GM18868 (cell line): ENCODE data around the gene COLEC12.
A peak's percentile ranks its signal among the peaks of the same experiment; 100 is the strongest.

Experiments
- ATAC-seq: cut with Tn5 transposase; IDR thresholded peaks from one replicate; pipeline ENCODE4 v1.9.1; 2021; ENCODE audit warnings: mild to moderate bottlenecking, moderate library complexity; ENCODE audit not compliant: unreplicated experiment

COLEC12 gene

DNA sequence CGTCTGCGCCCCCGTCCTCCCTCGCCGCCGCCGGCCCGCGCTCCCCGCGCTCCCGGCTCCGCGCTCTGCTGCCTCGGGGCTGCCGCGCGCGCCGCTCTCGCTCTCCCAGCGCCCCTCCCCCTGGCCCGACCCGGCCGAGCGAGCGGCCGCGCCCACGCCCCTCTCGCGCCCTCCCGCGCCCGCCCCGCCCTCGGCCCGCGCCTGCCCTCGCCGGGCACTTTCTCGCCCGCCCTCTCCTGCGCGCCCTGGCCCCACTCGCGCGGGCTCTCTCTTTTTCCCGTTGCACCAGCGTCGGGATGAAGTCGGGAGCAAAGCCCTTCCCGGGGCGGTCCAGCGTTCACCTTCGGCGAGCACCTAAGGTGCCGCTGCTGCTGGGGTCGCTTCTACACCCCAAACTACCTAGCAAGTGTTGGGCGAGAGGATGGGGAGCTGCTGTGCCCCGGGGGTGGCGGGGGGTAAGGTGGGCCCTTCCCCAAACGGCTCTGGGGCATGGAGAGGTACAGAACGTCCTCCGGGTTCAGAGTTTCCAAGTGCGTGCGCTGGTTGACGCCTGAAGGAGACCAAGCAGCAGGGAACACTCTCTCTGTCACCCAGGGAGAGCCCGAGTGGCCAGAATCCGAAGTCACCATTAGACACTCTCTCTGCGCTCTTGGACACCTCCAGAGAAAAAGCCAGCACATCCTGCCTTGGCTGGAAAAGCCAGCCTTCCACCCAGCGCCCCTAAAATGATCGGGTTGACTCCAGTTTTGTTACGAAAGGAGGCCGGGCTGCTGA, at the start of gene COLEC12:
COLEC12 (minus strand) TSS at position 70 of the 774 bp plus-strand sequence. CDS start 187 bp downstream, outside the sequence.
- no peak for ATAC-seq

DNA sequence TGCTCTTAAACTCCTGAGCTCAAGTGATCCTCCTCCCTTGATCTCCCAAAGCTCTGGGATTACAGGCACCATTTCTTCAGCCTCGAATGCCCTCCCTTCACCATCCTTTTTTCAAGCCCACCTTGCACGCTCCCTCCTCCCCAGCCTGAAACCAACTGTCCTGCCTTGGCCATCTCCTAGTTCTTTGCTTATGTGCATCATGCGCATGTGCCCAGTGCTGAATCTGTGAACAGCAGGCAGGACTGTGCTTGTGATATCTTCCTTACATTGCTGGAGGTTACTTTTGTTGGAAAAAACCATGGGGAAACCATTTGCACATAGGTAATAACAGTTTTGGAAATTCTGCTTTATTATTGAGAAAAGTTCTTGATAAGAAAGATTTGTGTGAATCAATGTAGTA, 49.5 kb upstream of the COLEC12 start:
- ATAC-seq: no peak

DNA sequence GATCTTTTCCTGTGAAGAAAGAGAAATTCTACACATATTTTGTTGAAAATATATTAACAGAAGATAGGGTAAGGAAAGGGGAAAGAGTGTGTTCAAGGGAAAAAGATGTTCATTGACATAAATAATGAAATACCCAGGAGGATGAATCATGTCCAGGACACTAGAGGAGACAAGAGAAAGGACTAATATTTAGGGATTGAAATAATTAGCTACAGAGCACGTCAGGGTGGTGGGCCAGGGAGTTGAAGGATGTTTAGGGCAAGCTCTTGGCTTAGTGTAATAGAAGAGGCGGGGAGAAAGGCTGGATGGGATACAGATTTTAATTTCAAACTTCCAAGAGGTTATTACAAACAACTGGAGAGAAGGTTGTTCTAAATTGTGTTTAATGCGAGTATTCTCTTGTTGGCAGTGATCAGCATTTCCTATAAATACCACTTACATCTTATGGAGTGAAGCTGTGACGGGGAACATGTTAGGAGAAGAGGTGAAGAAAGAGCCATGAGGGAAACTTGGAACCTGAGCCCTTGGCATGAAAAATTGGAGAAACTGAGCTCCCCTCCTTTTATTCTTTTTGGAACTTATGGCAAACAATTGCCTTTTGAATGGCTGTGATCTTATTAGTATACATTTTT, 43.1 kb upstream of the COLEC12 start:
- ATAC-seq: no peak

DNA sequence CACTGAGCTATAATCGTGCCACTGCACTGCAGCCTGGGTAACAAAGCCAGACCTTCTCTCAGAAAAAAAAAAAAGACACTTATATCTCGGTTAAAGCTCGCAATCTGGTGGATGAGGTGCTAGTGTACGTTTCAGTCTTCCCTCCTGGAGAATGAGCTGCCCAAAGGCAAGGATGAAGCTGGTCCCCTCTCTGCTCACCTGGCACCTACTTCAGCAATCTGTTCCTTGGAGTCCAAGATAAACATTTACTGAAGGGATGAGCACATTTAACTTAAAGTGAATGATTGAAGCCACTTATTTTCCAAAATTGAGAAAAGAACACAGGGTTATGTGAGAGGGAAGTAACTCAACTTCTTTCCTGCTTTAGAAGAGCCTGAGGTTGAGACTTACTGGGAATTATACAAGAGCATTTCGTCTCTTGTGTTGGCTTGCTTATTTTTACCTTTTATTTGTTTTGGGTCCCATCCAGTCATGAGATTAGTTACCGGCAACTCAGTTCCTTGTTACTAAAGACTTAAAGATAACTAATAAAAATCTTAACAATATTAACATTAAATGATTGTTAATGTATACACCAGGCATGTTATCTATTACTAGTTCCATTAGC, 33.6 kb upstream of the COLEC12 start:
- no peak for ATAC-seq

DNA sequence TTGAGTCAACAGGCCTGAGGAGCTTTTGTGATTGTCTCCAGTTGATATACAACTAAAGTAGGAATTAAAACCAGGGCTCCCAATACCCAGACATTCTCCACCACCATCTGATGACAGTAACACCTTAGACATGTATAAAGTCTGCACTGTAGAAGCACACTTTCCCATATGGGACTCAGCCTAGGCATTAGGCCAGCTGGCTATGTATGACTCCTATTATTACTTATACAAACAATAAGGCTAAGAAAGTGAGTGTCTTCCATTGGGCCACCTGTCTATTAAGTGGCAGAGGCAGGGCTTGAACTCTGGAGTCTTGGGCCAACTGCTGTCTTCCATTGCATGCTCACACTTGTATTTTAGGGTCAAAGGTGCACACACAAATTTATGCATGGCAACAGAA, 32.1 kb upstream of the COLEC12 start:
- no peak for ATAC-seq

DNA sequence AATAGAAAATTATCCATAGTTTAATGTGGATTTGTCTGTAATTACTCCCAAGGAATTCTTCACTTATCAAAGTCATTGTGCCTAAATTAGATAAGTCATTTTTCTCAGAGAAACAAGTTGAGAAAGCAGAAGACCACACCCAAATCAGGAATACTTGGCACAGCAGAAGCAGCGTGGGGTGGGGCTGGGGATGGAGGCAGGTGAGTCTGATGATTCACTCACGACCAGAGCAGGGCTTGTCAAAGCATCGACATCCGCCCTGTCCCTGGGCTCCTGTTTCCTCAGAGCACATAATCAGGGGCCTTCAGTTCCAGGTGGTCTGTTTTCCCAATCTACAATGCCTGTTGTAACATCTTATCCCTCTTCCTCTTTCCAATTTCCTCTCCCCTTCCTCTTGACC, 31.5 kb upstream of the COLEC12 start:
- ATAC-seq: no peak

DNA sequence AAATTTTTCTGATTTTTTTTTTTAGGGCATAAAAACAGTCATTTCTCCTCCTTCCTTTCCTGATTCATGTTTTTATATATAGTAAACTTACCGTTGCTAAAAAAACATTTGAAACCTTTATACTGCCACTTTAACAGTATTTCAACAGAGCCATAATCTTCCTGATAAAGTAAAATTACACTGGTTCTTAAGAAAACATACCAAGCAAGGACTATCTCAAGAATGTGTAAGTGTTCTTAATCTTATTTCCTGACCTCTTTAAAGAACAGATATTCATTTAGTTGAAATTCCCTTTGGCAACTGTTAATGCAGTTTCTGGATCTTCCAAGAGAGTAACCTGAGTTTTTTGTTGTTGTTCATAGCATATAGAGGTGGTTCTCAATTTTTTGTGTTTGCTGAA, 26.6 kb upstream of the COLEC12 start:
- no peak for ATAC-seq

DNA sequence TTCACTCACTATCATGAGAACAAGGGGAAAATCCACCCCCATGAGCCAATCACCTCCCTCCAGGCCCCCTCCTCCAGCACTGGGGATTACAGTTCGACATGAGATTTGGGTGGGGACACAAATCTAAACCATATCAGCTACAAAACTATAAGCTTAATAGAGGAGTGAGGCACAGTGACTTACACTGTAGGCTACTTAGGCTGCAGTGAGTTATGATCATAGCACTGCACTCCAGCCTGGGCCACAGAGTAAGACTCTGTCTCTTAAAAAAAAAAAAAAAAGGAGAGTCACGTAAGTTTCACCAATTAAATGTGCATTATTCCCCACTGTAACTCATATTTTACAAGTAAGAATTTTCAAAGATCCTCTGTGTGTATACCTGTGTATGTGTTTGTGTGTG, 26.2 kb upstream of the COLEC12 start:
- no peak for ATAC-seq

DNA sequence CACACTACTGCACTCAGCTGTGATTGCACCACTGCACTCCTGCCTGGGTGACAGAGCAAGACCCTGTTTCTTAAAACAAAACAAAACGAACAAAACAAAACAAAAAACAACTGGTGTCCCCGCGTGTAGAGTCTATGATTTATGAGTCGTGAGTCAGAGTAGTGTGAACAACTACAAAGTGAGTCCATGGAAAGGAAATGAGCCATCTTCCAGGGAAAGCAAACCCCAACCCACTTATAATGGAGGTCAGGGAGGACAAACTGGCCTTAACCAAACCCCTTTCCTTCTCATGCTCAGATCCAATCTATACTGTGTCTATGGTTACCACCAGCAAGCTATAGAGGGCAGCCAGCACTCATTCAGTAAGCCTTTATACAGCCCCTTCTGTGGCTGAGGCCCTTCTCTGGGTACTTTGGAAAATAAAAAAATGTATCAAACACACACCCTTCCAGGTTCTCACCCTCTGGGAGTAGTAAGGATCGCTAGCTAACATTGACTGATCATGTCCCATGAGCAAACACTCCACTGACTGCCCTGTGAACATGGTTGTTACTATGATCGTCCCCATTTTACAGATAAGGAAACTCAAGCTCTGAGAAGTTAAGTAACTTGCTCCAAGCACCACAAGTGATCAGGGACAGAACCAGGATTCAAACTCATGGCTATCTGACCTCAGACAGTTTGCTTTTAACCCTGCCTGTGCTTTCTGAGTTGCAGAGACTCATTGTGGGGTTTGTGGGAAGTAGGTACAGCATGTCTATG, 24.7 kb upstream of the COLEC12 start:
- no peak for ATAC-seq

DNA sequence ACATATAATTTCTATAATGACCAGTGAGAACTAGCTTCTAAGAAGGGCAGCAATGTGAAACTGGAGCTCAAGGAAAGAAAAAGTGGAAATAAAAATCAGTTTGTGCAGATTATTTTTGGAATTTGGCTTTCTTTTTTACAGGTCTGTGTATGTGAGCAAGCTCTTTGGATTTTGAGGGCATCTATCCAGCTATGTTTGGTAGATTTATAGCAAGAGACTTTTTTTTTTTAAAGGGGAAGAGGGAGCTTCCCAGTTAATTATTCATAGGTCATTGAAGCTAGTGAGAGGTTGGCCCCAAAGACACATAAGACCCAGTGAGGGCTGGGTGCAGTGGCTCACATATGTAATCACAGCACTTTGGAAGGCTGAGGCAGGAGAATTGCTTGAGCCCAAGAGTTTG, 24.0 kb upstream of the COLEC12 start:
- ATAC-seq: no peak

DNA sequence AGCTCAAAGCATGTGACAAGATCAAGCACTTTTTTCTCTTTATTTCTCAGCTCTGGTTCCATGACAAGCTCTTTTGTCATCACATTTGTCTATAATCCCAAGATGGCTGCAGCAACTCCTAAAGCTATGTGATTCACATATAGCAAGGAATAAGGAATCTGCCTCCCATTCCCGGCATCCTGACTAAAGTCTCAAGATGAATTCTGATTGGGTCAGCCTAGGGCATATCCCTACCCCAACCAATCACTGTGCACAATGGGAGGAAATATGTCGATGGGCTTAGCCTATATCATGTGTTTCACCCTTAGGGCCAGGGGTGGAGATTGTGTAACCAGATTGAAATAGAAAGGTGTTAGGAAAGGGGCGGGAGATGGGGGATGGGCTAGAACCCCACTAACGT, 23.1 kb upstream of the COLEC12 start:
- no peak for ATAC-seq

DNA sequence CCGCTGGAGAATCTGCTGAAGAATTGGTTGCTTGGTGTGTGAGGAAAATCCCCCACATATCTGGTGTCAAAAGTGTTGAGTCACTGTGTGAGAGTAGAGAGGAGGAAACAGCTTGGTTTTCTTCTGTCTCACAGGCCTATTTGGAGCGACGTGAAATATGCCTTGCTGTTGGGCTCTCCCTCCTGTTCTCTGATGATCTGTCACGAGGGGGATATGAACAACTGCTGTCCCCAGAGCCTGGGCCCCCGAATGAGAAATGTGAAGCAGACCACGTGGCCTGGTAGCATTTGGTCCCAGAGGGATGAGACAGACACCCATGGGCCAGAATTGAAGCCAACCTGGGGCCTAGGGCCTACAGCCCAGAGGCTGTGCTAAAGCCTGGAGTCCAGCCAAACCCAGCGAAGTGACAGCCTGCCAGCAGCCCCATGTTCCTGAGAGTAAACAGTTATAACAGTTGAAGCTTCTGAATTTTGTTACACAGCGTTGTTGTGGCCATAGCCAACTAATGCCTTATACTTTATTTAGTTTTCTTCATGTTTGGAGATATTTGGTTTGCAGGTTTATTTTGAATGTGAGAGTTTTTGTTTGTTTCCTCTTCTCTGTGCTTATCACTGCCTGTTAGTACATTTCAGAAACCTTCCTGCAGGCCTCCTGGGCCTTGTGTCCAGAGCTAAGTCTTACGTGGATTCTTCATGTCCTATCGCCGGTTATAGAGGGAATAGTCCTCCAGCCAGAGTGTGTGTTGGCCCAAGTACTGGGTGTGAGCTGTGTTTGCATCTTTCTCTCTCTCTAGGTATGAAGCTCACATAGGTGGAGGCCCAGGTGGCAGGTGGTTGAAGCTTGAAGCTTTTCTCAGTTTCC, 18.7 kb upstream of the COLEC12 start:
- peak; percentile 95 for ATAC-seq

DNA sequence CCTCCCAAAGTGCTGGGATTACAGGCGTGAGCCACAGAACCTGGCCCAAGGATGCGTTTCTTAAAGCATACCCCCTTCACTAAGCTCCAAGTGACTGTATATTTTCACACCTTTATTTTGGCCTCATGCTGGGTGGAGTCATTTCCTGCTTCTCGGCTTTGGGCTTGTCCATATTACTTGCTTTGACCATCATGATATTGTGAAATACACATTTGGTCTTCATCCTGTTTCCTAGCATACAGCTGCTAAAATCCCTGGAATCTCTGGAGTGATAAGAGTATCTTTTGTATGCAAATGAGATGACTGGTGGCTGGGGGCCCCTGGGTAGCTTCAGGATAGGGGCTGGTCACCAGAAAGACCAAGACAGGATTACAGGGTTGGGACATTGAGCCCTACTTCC, 17.6 kb upstream of the COLEC12 start:
- no peak for ATAC-seq

DNA sequence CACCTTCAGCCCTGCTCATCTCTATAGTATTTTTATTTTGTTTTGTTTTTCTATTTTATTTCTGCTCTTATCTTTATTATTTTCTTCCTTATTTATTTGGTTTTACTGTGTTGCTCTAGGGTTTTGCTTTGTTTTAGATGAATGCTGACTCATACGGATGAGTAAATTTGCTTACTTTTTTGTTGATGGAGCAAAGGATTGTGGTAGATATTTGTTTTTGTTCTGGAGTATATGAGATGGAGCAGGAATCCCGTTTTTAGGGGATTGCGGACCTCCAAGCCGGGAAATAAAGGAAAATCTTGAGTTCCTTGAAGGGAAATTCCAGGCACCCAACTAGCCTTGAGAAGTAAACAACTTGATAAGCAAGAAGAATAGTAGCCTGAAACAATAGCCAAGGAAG, 15.3 kb upstream of the COLEC12 start:
- no peak for ATAC-seq

DNA sequence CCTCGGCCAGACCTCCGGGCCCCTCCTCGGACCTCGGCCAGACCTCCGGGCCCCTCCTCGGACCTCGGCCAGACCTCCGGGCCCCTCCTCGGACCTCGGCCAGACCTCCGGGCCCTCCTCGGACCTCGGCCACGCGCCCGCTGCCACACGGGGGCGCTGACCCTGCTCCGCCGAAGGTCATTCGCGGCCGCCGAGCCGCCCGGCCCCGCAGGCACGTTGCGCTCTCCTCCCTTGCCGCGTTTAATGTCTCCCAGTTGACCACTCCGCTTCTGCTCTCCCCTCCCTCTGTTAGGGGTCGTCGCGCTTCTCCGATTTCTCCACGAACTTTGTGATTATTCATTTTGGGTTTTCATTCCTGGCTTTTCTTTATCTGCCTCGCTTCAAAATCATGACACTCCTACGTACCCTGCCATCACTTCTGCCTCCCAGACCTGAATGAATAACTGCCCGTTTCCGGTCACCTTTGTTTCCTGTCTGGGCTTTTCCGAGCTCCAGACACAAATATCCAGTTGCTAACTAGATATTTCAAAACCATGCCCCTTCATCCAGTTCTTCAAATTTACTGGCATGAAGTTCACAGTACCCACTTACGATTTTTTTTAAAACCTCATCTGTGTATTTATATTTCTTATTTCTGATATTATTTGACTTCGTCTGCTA, 14.8 kb upstream of the COLEC12 start:
- no peak for ATAC-seq

DNA sequence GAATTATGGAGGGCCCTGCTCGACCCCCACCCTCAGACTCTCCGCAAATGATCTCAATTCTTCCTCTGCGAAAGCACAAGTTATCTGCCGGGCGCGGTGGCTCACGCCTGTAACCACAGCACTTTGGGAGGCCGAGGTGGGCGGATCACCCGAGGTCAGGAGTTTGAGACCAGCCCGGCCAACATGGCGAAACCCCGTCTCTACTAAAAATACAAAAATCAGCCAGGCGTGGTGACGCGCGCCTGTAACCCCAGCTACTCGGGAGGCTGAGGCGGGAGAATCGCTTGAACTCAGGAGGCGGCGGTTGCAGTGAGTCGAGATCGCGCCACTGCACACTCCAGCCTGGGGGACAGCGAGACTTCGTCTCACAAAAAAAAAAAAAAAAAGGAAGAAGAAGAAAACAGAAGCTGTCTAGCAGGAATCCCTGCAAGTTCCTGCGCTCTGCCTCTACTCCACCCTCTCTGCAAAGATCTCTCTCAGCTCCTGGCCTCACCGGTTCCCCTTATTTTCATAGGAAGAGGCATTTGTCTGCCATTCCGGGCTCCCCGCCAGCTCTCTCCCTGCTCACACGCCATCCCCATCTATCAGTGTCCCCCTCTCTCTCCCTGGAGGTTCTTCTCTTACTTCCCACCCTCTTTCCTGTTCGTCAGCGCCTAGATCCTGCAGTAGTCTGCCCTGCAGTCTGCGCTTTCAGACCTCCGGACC, 13.5 kb upstream of the COLEC12 start:
- ATAC-seq: no peak

DNA sequence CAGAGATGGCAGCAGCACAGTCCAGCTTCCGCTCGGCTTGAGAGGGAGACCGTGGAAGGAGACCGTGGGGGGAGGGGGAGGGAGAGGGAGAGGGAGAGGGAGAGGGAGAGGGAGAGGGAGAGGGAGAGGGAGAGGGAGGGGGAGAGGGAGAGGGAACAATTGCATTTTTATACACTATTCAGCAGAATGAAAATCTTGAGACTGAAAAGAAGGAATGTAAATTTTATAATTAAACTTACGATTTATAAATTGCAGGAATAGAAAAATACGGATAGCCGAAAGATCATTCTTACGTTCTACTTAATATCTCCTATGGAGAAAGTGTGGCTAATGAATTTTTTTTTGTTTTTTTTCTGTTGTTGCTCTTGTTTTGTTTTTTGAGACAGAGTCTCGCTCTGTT, 12.5 kb upstream of the COLEC12 start:
- no peak for ATAC-seq

DNA sequence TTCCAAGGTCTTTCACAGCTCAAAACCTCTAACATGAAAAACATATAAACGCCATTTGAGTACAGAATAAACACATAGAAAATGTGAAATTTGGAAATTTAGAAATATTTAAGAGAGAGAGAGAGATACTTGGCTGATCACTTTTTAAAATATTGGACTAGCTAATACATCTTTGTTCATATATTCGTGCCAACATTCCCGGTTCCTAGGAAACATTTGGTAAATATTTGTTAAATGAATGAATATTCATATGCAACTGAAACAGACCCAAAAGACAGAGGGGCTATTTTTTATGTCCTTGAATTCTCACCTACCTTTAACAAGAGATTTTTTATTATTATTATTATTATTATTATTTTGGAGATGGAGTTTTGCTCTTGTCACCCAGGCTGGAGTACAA, 8.3 kb upstream of the COLEC12 start:
- no peak for ATAC-seq

DNA sequence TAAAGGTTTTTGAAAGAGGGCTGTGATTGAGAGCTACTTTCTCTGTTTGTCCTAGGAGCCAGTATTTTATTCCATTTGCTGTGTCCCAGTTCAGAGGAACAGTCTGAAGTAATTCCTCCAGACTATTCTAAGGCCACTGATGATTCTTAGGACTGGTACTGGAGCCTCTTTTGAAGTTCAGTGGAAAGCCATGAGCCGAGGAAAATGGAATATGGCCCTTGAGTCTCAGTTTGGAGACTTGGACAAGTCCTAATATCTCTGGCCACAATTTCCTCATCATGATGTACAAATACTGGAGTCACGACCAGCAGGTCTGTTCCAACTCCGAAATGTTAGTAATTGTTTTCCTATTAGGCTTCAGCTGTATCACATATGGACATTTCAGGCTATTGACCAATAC, 7.1 kb upstream of the COLEC12 start:
- ATAC-seq: no peak
